Subcutaneous abdominal adipose tissue (tissue), 5 donors: ENCODE measurements around the gene TXNDC16.

ENCODE experiments used
- H3K27ac ChIP-seq: one replicate; pipeline ENCODE4 v1.7.0; 2013; ENCODE audit warnings: low read depth, mild to moderate bottlenecking, inconsistent platforms, low read length, moderate library complexity
- H3K27me3 ChIP-seq, 5 donors: one replicate each; pipeline ENCODE4 v1.7.0; 2013; ENCODE audit warnings: low read length in 5 of 5, inconsistent platforms in 1 of 5; ENCODE audit not compliant: control insufficient read depth in 5 of 5, insufficient read depth in 4 of 5
- H3K36me3 ChIP-seq, 5 donors: one replicate each; pipeline ENCODE4 v1.7.0; 2013; ENCODE audit warnings: low read length in 5 of 5; ENCODE audit not compliant: control insufficient read depth in 5 of 5, insufficient read depth in 5 of 5
- H3K4me1 ChIP-seq, 5 donors: one replicate each; pipeline ENCODE4 v1.7.0; 2013; ENCODE audit warnings: low read length in 5 of 5, mild to moderate bottlenecking in 3 of 5, moderate library complexity in 1 of 5; ENCODE audit not compliant: control insufficient read depth in 5 of 5, insufficient read depth in 5 of 5
- H3K4me3 ChIP-seq, 5 donors: one replicate each; pipeline ENCODE4 v1.7.0; 2013; ENCODE audit warnings: low read length in 5 of 5, low read depth in 1 of 5
- H3K9ac ChIP-seq, 5 donors: one replicate each; pipeline ENCODE4 v1.7.0; 2013; ENCODE audit warnings: low read length in 5 of 5, mild to moderate bottlenecking in 4 of 5, moderate library complexity in 3 of 5
- H3K9me3 ChIP-seq, 5 donors: one replicate each; pipeline ENCODE4 v1.7.0; 2013; ENCODE audit warnings: low read length in 5 of 5; ENCODE audit not compliant: control insufficient read depth in 5 of 5
- donor health status: healthy.
- donor health status: healthy.
- donor health status: healthy.
- donor health status: healthy.
- donor health status: healthy.

The TXNDC16 gene

DNA sequence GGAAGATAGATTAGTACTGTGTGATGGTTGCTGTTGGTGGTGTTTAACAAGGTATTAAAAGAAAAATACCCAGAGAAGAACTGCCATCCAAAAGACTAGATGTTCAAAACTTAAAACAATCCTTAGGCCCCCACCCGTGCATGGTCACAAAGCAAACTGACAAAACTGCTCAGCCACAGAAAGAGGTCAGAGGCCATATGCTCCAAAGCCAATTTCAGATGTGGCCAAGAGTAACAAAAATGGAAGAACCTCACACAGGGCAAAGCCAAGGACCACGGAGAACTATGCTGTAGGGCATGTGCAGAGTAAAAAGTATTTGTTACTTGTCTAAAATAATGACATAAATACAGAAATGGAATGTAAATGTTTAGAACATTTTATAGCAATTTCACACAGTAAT, 5.3 kb downstream of the TXNDC16 start:
- H3K27ac ChIP-seq: no peak overlapping the region
- no peak overlapping the region for H3K9ac ChIP-seq
- H3K4me3 ChIP-seq: no peak overlapping the region
- no peaks in the 10 kb centered on the region for H3K27me3 ChIP-seq
- H3K4me1 ChIP-seq: peaks cover 0 to 23% (median 19%) of the 10 kb centered on the region in 5 donors
- H3K9me3 ChIP-seq: no peaks in the 10 kb centered on the region
- peaks cover 0 to under 1% (median 0%) of the 10 kb centered on the region in 5 donors for H3K36me3 ChIP-seq

DNA sequence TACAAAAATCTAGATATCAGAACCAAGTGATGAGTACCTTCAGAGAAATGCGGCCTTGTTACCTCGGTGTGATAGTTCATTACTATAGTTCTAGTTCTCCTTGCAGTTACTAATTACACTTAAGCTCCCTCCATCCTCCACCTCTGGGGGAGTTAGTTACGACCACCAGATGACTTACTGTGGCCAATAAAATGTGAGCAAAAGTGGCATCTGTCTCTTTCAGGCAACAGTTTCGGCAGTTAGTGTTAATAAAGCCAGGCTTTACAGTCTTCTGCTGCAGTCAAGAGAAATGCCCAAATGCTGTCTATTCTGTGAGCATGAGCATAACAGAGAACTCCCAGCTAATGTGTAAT, 6.0 kb downstream of the TXNDC16 start:
- Histone ChIP-seq H3K27me3 (no peaks in the 10 kb centered on the region), H3K4me3 (no peak overlapping the region), H3K9me3 (no peaks in the 10 kb centered on the region), H3K27ac (no peak overlapping the region), H3K4me1 (peaks cover 0 to 16% (median 12%) of the 10 kb centered on the region in 5 donors), H3K9ac (no peak overlapping the region), H3K36me3 (peaks cover 0 to 7% (median 0%) of the 10 kb centered on the region in 5 donors)

DNA sequence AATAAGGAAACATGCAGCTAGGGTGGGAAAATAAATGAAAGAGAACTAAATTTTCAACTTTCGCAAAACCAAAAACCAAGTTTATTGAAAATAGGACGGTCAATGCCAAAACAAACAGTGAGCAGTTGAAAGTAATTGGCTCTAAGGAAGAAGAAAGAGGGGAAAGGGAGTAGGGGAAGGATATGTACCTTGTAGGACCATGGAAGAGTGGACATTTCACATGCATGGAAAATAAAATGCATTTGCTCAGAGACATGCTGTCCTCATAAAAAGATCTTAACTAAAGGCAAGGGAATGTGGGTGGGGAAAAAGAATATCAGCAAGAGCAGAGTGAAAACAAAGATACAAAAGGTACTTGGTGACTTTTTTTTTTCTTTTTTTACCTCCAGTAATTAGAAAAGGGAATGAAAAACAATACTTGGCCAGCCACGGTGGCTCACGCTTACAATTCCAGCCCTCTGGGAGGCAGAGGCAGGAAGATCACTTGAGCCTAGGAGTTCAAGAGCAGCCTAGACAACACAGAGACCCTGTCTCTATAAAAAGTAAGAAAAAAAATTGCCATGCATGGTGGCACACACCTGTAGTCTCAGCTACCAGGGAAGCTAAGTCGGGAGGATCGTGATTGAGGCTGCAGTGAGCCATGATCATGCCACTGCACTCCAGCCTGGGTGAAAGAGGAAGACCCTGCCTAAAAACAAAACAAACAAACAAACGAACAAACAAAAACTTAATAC, 6.6 kb downstream of the TXNDC16 start:
- no peaks in the 10 kb centered on the region for H3K27me3 ChIP-seq
- H3K27ac ChIP-seq: no peak overlapping the region
- H3K9ac ChIP-seq: no peak overlapping the region
- peaks cover 0 to 9% (median 0%) of the 10 kb centered on the region in 5 donors for H3K36me3 ChIP-seq
- H3K4me3 ChIP-seq: no peak overlapping the region
- no peaks in the 10 kb centered on the region for H3K9me3 ChIP-seq
- H3K4me1 ChIP-seq: peaks cover 0 to 12% (median 9%) of the 10 kb centered on the region in 5 donors

DNA sequence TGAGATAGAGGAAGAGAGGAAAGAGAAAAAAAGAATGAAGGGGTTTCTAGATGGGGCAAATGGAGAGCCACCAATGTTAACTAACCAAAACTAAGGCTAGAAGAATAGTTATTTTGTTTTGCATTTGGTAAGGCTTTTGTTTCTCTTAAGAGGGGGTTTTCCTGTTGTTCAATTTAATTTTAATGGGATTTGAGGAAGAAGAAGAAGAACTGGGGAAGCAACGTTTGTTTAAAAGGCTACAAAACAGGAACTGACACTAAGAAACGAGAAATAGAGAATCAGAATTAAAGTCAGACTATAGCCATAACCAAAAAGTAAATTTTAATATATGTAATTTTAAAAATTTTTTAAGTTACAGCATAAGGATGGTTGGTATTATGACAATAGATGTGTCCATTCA, 13.7 kb downstream of the TXNDC16 start:
- Histone ChIP-seq H3K4me1 (no peaks in the 10 kb centered on the region), H3K9me3 (no peaks in the 10 kb centered on the region), H3K4me3 (no peak overlapping the region), H3K27me3 (no peaks in the 10 kb centered on the region), H3K9ac (no peak overlapping the region), H3K36me3 (peaks cover 8 to 43% (median 31%) of the 10 kb centered on the region in 5 donors), H3K27ac (no peak overlapping the region)

DNA sequence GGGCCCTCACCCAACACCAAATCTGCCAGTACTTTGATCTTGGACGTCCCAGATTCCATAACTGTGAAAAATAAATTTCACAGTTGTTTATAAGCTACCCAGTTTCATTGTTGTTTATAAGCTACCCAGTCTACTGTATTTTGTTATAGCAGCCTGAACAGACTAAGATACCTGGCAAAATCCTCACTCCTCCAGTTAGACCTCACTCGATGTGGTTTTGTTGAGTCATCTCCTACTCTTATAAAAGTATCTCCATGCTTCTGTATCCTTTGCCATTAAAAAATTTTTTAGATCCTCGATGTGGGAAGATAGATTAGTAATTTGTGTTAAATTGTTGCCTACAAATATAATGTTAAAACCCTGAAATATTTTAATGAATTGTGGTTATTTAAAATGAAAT, 16.0 kb downstream of the TXNDC16 start:
- Histone ChIP-seq H3K36me3 (peaks cover 8 to 41% (median 35%) of the 10 kb centered on the region in 5 donors), H3K27ac (no peak overlapping the region), H3K4me1 (no peaks in the 10 kb centered on the region), H3K4me3 (no peak overlapping the region), H3K9me3 (no peaks in the 10 kb centered on the region), H3K27me3 (no peaks in the 10 kb centered on the region), H3K9ac (no peak overlapping the region)

DNA sequence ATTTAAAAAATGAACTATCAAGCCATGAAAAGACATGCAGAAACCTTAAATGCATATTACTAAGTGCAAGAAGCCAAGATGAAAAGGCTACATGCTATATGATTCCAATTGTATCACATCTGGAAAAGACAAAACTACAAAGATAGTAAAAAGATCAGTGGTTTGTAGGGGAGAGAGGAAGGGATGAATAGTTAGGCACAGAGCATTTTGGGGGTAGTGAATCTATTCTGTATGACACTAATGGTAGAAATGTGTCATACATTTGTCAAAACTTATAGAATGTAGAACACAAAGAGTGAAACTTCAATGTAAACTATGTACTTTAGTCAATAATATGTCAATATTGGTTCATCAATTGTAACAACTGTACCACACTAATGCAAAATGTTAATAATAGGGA, 20.8 kb downstream of the TXNDC16 start:
- Histone ChIP-seq H3K27ac (no peak overlapping the region), H3K9ac (no peak overlapping the region)

DNA sequence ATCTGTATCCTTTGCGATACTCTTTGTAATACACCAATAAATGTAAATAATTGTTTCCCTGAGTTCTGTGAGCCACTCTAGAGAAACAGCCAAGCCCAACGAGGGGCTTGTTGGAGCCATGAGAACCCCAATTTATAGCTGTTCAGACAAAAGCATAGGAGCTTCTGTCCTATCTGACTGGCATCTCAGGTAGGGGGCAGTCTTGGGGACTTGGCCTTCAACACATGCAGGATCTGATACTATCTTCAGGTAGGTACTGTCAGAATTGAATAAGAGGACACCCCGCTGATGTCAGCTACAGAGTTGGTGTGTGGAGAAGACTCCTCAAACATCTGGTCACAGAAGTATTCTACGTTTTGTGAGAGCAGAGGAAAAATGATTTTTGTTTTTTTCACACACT, 25.3 kb downstream of the TXNDC16 start:
- no peak overlapping the region for H3K4me3 ChIP-seq
- H3K27me3 ChIP-seq: no peaks in the 10 kb centered on the region
- H3K9me3 ChIP-seq: no peaks in the 10 kb centered on the region
- no peak overlapping the region for H3K9ac ChIP-seq
- H3K4me1 ChIP-seq: peaks cover 0 to 2% (median 0%) of the 10 kb centered on the region in 5 donors
- H3K36me3 ChIP-seq: peaks cover 0 to 12% (median 5%) of the 10 kb centered on the region in 5 donors
- no peak overlapping the region for H3K27ac ChIP-seq

More for the DNA sequence above, 20.8 kb downstream of the TXNDC16 start:
- Histone ChIP-seq H3K27me3 (no peaks in the 10 kb centered on the region), H3K9me3 (no peaks in the 10 kb centered on the region), H3K36me3 (peaks cover 7 to 44% (median 34%) of the 10 kb centered on the region in 5 donors), H3K4me3 (no peak overlapping the region), H3K4me1 (no peaks in the 10 kb centered on the region)

DNA sequence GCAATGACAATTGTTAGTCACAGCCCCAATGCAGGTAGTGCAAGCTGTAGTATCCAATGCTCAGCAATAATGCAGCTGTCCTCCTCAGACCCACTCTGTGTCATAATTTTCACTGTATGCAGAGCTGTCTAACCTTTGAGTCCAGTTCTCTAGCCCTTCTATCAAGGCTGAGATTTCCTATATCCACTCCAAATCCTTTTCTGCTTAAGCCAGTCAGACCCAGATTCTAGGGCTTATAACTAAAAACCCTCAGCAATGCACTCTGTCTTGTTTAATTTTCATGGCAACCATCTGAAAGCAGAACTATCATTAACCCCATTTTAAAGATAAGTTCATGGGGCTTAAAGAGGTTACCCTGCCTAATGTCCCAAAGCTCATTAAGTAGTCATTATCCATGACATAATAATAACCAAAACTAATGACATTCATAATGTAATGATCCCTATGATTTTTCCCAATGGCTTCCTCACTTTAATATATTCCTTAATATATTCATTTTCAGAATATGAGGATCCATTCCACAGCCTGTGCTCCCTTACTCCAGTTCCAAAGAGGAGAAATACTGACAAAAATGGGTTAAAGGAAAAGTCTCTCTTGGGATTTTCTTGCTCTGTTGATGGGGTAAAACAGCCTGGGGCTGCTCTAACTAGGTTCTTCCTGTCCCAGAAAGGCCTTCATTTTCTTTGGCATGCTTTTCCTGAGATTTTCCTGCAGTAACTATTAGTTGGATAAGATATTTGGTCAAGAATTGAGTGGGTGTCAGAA, 29.5 kb downstream of the TXNDC16 start:
- H3K9me3 ChIP-seq: no peaks in the 10 kb centered on the region
- H3K9ac ChIP-seq: peak overlapping the region in 1 of 5 donors; percentile 20
- H3K4me3 ChIP-seq: no peak overlapping the region
- H3K27me3 ChIP-seq: no peaks in the 10 kb centered on the region
- peaks cover 0 to 2% (median 0%) of the 10 kb centered on the region in 5 donors for H3K4me1 ChIP-seq
- H3K36me3 ChIP-seq: peaks cover 0 to 9% (median 6%) of the 10 kb centered on the region in 5 donors
- no peak overlapping the region for H3K27ac ChIP-seq

DNA sequence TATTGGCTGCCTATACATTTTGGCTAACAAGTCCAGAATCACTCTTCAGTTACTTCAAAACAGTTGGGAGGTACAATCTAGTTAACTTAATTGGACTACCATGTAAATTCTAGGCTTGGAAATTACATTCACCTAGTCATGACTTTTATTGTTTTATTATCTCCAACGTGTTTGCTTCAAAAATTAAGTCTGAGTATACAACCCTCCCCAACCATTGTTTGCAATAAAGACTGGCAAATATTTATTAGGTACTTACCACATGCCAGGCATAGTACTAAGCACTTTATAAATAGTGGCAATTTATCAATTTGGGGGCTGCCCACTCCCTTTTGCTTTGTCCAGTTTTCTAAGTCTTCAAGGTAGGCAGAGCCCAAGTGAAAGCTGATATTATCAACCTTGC, 30.3 kb downstream of the TXNDC16 start:
- no peak overlapping the region for H3K27ac ChIP-seq
- no peak overlapping the region for H3K4me3 ChIP-seq
- no peak overlapping the region for H3K9ac ChIP-seq
- no peaks in the 10 kb centered on the region for H3K9me3 ChIP-seq
- peaks cover 0 to 5% (median 3%) of the 10 kb centered on the region in 5 donors for H3K36me3 ChIP-seq
- H3K27me3 ChIP-seq: no peaks in the 10 kb centered on the region
- H3K4me1 ChIP-seq: peaks cover 0 to 2% (median 0%) of the 10 kb centered on the region in 5 donors
